ENCODE results near the gene SETDB2.

Gene SETDB2

GRCh38 chr13:49448753-49449152, 4.7 kb downstream of the SETDB2 start:
- H3K4me1 ChIP-seq (ENCODE audit: control insufficient read depth, insufficient read depth, low read length), result no peaks in the 10 kb centered on the region
- no peaks in the 10 kb centered on the region for H3K27me3 ChIP-seq (ENCODE audit: control insufficient read depth, insufficient read depth, low read length)
- WGBS (ENCODE audit: insufficient coverage, insufficient read length), result no CpG with 5 or more reads among the region's 2 CpGs
- H3K27ac ChIP-seq (ENCODE audit: low read length), result no peak overlapping the region
- no peak overlapping the region for H3K4me3 ChIP-seq (ENCODE audit: low read length)
- no peak for DNase-seq (ENCODE audit: low read depth, low spot score)
- no peaks in the 10 kb centered on the region for H3K9me3 ChIP-seq (ENCODE audit: control insufficient read depth, insufficient read depth, low read length)
- H3K36me3 ChIP-seq (ENCODE audit: control insufficient read depth, insufficient read depth, low read length), result no peaks in the 10 kb centered on the region

- Histone ChIP-seq H3K36me3 (ENCODE audit: control insufficient read depth, insufficient read depth, low read length) (no peaks in the 10 kb centered on the region), H3K27ac (ENCODE audit: low read length) (no peak overlapping the region), H3K4me3 (ENCODE audit: low read length) (no peak overlapping the region), H3K9me3 (ENCODE audit: control insufficient read depth, insufficient read depth, low read length) (no peaks in the 10 kb centered on the region), H3K4me1 (ENCODE audit: control insufficient read depth, insufficient read depth, low read length) (no peaks in the 10 kb centered on the region), H3K27me3 (ENCODE audit: control insufficient read depth, insufficient read depth, low read length) (no peaks in the 10 kb centered on the region)
- no peak for DNase-seq (ENCODE audit: low read depth, low spot score)
- no CpG with 5 or more reads among the region's 3 CpGs for WGBS (ENCODE audit: insufficient coverage, insufficient read length)
These were observed 6.2 kb downstream of the SETDB2 start for GRCh38 chr13:49450105-49450819.

GRCh38 chr13:49452725-49453457, 8.8 kb downstream of the SETDB2 start:
- no peak overlapping the region for H3K4me3 ChIP-seq (ENCODE audit: low read length)
- no peaks in the 10 kb centered on the region for H3K36me3 ChIP-seq (ENCODE audit: control insufficient read depth, insufficient read depth, low read length)
- no peaks in the 10 kb centered on the region for H3K9me3 ChIP-seq (ENCODE audit: control insufficient read depth, insufficient read depth, low read length)
- WGBS (ENCODE audit: insufficient coverage, insufficient read length), result no CpG with 5 or more reads among the region's 8 CpGs
- no peaks in the 10 kb centered on the region for H3K27me3 ChIP-seq (ENCODE audit: control insufficient read depth, insufficient read depth, low read length)
- no peak overlapping the region for H3K27ac ChIP-seq (ENCODE audit: low read length)
- H3K4me1 ChIP-seq (ENCODE audit: control insufficient read depth, insufficient read depth, low read length), result no peaks in the 10 kb centered on the region
- no peak for DNase-seq (ENCODE audit: low read depth, low spot score)

- WGBS (ENCODE audit: insufficient coverage, insufficient read length), result no CpG with 5 or more reads among the region's 7 CpGs
These were observed 9.4 kb downstream of the SETDB2 start for GRCh38 chr13:49453465-49453864.

GRCh38 chr13:49454388-49455006, 10.4 kb downstream of the SETDB2 start:
- Histone ChIP-seq H3K4me3 (ENCODE audit: low read length) (no peak overlapping the region), H3K27me3 (ENCODE audit: control insufficient read depth, insufficient read depth, low read length) (no peaks in the 10 kb centered on the region), H3K36me3 (ENCODE audit: control insufficient read depth, insufficient read depth, low read length) (no peaks in the 10 kb centered on the region), H3K4me1 (ENCODE audit: control insufficient read depth, insufficient read depth, low read length) (no peaks in the 10 kb centered on the region), H3K9me3 (ENCODE audit: control insufficient read depth, insufficient read depth, low read length) (no peaks in the 10 kb centered on the region), H3K27ac (ENCODE audit: low read length) (no peak overlapping the region)
- DNase-seq (ENCODE audit: low read depth, low spot score), result no peak
- WGBS (ENCODE audit: insufficient coverage, insufficient read length), result no CpG with 5 or more reads among the region's 4 CpGs

More at GRCh38 chr13:49453465-49453864, 9.4 kb downstream of the SETDB2 start:
- Histone ChIP-seq H3K4me1 (ENCODE audit: control insufficient read depth, insufficient read depth, low read length) (no peaks in the 10 kb centered on the region), H3K9me3 (ENCODE audit: control insufficient read depth, insufficient read depth, low read length) (no peaks in the 10 kb centered on the region), H3K27me3 (ENCODE audit: control insufficient read depth, insufficient read depth, low read length) (no peaks in the 10 kb centered on the region), H3K36me3 (ENCODE audit: control insufficient read depth, insufficient read depth, low read length) (no peaks in the 10 kb centered on the region), H3K4me3 (ENCODE audit: low read length) (no peak overlapping the region), H3K27ac (ENCODE audit: low read length) (no peak overlapping the region)
- DNase-seq (ENCODE audit: low read depth, low spot score), result no peak

- Histone ChIP-seq H3K27ac (ENCODE audit: low read length) (no peak overlapping the region), H3K4me1 (ENCODE audit: control insufficient read depth, insufficient read depth, low read length) (no peaks in the 10 kb centered on the region)
These were observed 10.9 kb downstream of the SETDB2 start for GRCh38 chr13:49455007-49455398.

GRCh38 chr13:49456156-49456555, 12.1 kb downstream of the SETDB2 start:
- no peaks in the 10 kb centered on the region for H3K9me3 ChIP-seq (ENCODE audit: control insufficient read depth, insufficient read depth, low read length)
- H3K36me3 ChIP-seq (ENCODE audit: control insufficient read depth, insufficient read depth, low read length), result no peaks in the 10 kb centered on the region
- no peaks in the 10 kb centered on the region for H3K27me3 ChIP-seq (ENCODE audit: control insufficient read depth, insufficient read depth, low read length)
- no peaks in the 10 kb centered on the region for H3K4me1 ChIP-seq (ENCODE audit: control insufficient read depth, insufficient read depth, low read length)
- no CpG with 5 or more reads among the region's 1 CpG for WGBS (ENCODE audit: insufficient coverage, insufficient read length)
- no peak overlapping the region for H3K27ac ChIP-seq (ENCODE audit: low read length)
- DNase-seq (ENCODE audit: low read depth, low spot score), result no peak
- H3K4me3 ChIP-seq (ENCODE audit: low read length), result no peak overlapping the region

More at GRCh38 chr13:49455007-49455398, 10.9 kb downstream of the SETDB2 start:
- Histone ChIP-seq H3K9me3 (ENCODE audit: control insufficient read depth, insufficient read depth, low read length) (no peaks in the 10 kb centered on the region), H3K4me3 (ENCODE audit: low read length) (no peak overlapping the region), H3K36me3 (ENCODE audit: control insufficient read depth, insufficient read depth, low read length) (no peaks in the 10 kb centered on the region), H3K27me3 (ENCODE audit: control insufficient read depth, insufficient read depth, low read length) (no peaks in the 10 kb centered on the region)
- no peak for DNase-seq (ENCODE audit: low read depth, low spot score)

GRCh38 chr13:49457221-49457620, 13.1 kb downstream of the SETDB2 start:
- H3K4me3 ChIP-seq (ENCODE audit: low read length), result no peak overlapping the region
- H3K4me1 ChIP-seq (ENCODE audit: control insufficient read depth, insufficient read depth, low read length), result no peaks in the 10 kb centered on the region
- WGBS (ENCODE audit: insufficient coverage, insufficient read length), result no CpG with 5 or more reads among the region's 7 CpGs
- no peaks in the 10 kb centered on the region; the same call in 1 of the 2 replicates for H3K9me3 ChIP-seq (ENCODE audit: control insufficient read depth, insufficient read depth, low read length)
- no peak overlapping the region for H3K27ac ChIP-seq (ENCODE audit: low read length)
- no peak for DNase-seq (ENCODE audit: low read depth, low spot score)
- H3K27me3 ChIP-seq (ENCODE audit: control insufficient read depth, insufficient read depth, low read length), result no peaks in the 10 kb centered on the region
- H3K36me3 ChIP-seq (ENCODE audit: control insufficient read depth, insufficient read depth, low read length), result no peaks in the 10 kb centered on the region

GRCh38 chr13:49459580-49459979, 15.5 kb downstream of the SETDB2 start:
- H3K27me3 ChIP-seq (ENCODE audit: control insufficient read depth, insufficient read depth, low read length), result no peaks in the 10 kb centered on the region
- H3K27ac ChIP-seq (ENCODE audit: low read length), result no peak overlapping the region
- no CpG with 5 or more reads among the region's 1 CpG for WGBS (ENCODE audit: insufficient coverage, insufficient read length)
- H3K36me3 ChIP-seq (ENCODE audit: control insufficient read depth, insufficient read depth, low read length), result peaks cover 3% of the 10 kb centered on the region; the same call in 1 of the 2 replicates
- DNase-seq (ENCODE audit: low read depth, low spot score), result no peak
- H3K4me3 ChIP-seq (ENCODE audit: low read length), result no peak overlapping the region
- H3K9me3 ChIP-seq (ENCODE audit: control insufficient read depth, insufficient read depth, low read length), result peaks cover 1% of the 10 kb centered on the region; the same call in 1 of the 2 replicates
- no peaks in the 10 kb centered on the region for H3K4me1 ChIP-seq (ENCODE audit: control insufficient read depth, insufficient read depth, low read length)

- WGBS (ENCODE audit: insufficient coverage, insufficient read length), result no CpG with 5 or more reads among the region's 1 CpG
- Histone ChIP-seq H3K4me1 (ENCODE audit: control insufficient read depth, insufficient read depth, low read length) (no peaks in the 10 kb centered on the region), H3K4me3 (ENCODE audit: low read length) (no peak overlapping the region), H3K9me3 (ENCODE audit: control insufficient read depth, insufficient read depth, low read length) (peaks cover 1% of the 10 kb centered on the region; the same call in 1 of the 2 replicates), H3K27ac (ENCODE audit: low read length) (no peak overlapping the region), H3K27me3 (ENCODE audit: control insufficient read depth, insufficient read depth, low read length) (no peaks in the 10 kb centered on the region), H3K36me3 (ENCODE audit: control insufficient read depth, insufficient read depth, low read length) (peaks cover 3% of the 10 kb centered on the region; the same call in 1 of the 2 replicates)
- no peak for DNase-seq (ENCODE audit: low read depth, low spot score)
These were observed 20.0 kb downstream of the SETDB2 start for GRCh38 chr13:49464085-49464484.
